HG03558 (cell line): ENCODE results near the gene FGR.

Experiments
- ATAC-seq: cut with Tn5 transposase; IDR thresholded peaks from one replicate; pipeline ENCODE4 v1.9.1; 2021; ENCODE audit warnings: moderate number of reproducible peaks; ENCODE audit not compliant: unreplicated experiment; ENCODE audit errors: extremely low read depth

Gene FGR

GRCh38 chr1:27591622-27592021 lies 43.4 kb downstream of the FGR start:
- no peak for ATAC-seq

DNA sequence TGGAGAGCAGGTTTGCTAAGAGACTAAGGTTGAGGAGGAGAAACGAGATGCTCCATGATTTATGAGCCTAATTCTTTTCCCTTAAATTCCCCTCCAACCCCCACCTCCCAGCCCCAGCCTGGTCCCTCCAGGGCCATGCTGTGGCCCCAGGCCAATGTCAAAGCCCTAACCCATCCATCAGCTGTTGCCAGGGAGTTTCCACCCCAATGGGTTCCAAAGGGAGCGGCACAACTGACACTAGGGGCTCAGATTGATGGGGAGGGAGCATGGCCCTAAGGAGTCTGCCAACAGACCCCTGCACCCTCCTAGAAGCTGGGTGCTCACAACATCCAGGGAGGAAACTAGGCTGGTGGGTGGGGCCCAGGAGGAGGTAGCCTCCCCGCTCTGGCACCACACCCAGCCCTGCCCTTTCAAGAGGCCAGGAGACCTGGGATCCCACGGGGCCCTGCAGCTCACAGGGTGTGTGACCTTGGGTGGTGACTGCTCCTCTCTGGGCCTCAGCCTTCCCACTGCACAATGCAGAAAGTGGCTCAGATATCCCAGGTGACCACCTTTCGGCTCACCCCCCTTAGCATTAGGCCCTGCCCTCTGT lies 44.0 kb downstream of the FGR start:
- ATAC-seq = no peak

- ATAC-seq = no peak
Observed at GRCh38 chr1:27589841-27590426, 45.1 kb downstream of the FGR start.

- no peak for ATAC-seq
Observed at GRCh38 chr1:27589441-27589840, 45.5 kb downstream of the FGR start.

GRCh38 chr1:27588256-27589232 lies 46.4 kb downstream of the FGR start:
- no peak for ATAC-seq

- no peak for ATAC-seq
Observed at GRCh38 chr1:27585684-27586083, 49.3 kb downstream of the FGR start.

- ATAC-seq = no peak
Observed at GRCh38 chr1:27584453-27584852, 50.5 kb downstream of the FGR start.

DNA sequence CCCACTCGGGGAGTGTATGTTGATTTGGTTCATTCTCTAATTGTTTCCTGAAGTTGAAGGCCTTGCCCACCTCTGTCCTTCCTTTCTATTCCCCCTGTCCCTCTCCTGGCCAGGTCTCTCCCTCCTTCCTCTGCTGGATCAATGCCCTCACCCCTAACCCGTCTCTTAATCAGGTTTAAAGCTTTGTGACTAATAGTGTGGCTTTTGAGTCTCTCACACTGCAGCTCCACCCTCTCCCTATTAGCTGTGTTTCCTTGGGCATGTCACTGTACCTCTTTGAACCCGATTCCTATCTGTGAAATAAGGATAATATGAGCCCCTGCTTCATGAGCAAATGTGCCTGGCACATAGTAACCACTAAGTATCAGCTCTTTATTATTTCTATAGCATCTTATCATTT lies 51.5 kb downstream of the FGR start:
- ATAC-seq = no peak

DNA sequence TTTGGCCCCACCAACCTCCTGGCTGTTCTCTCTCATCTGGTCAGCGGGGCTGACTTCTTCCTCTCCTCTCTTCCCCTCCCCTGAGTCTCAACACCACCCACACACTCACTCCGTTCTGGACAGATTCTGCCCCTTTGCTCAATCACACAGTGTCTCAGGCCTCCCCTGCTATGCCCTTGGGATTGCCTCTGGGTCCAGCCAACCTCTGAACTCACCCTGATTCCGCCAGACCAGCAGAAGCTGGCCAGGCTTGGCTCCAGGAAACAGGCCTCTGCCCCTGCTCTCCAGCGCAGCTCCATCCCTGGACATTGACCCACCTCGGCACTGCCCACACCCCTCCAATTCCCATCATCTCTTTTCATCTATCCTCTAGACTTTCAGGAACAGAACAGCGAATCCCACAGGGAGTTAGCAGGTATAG lies 53.2 kb downstream of the FGR start:
- no peak for ATAC-seq

DNA sequence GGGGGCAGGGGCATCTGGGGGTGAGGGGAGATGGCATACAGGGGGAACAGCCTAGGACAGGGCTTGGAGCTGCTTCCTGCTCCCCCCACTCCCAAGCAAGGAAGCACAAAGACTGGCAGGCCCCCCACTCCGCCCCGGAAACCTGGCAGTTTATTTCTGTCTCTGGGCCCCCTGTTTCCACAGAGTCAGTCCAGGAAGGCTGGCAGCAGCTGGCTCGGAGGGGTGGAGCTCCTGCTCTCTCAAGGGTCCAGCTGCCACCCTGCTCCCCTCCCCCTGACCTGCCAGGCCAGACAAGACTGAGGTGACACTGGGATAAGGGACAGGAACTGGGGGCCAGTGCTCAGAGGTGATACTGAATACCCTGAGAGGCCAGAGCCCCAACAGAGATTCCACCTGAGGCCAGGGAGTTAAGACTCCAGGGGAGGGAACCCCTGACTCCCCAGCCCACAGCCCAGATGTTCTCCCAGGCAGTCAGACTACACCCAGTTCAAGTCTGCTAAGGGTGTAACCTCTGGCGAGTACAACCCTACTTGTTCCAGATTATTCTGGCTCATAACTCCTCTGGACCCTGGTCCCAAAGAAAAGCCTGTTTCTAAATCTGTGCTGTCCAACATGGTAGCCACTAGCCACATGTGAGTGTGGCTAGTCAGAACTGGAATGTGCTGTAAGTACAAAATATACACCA lies 57.3 kb downstream of the FGR start:
- no peak for ATAC-seq

DNA sequence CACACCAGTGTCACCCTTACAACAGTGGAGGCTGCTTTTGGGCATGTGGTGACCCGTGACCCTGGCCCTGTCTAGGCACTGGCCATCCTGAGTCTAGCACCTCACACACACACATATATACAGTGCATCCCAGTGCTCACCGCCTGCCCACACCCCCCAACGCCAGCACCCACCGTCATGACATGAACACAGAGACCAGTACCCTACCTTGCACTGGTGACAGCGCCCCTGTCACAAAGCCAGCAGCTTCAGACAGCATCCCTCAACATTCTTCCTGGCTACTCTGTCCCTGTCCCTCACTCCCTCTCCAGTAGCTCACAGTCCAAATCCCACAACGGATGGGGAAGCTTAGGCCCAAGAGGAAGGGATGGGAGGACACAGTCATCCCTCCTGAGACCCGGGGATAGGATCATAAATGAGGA lies 58.2 kb downstream of the FGR start:
- ATAC-seq = no peak

DNA sequence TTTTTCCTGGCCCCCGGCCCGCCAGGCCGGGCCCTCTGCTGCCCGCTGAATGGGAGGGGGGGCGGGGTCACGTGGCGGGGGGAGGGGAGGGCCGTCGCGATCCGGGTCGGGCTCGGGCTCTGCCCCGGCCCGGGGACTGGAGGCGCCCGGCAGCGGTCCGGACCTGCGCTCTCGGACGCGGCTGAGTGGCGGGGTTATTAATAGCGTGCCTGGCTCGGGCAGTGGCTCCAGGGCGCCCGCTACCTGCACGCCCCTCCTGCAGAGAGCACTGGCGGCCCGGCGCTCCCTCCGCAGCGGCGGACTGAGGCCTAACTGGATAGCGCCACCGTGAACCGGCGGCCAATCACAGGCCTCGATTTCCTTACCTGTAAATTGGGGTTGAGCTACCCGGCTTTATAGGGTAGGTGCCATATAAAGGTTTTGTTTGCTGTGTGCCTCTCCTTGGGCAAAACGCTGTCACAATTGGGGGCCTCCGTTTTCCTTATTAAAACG lies 59.1 kb downstream of the FGR start:
- ATAC-seq = no peak

- ATAC-seq = no peak
Observed at GRCh38 chr1:27574871-27575831, 59.8 kb downstream of the FGR start.

GRCh38 chr1:27574001-27574781 lies 60.8 kb downstream of the FGR start:
- ATAC-seq = no peak

DNA sequence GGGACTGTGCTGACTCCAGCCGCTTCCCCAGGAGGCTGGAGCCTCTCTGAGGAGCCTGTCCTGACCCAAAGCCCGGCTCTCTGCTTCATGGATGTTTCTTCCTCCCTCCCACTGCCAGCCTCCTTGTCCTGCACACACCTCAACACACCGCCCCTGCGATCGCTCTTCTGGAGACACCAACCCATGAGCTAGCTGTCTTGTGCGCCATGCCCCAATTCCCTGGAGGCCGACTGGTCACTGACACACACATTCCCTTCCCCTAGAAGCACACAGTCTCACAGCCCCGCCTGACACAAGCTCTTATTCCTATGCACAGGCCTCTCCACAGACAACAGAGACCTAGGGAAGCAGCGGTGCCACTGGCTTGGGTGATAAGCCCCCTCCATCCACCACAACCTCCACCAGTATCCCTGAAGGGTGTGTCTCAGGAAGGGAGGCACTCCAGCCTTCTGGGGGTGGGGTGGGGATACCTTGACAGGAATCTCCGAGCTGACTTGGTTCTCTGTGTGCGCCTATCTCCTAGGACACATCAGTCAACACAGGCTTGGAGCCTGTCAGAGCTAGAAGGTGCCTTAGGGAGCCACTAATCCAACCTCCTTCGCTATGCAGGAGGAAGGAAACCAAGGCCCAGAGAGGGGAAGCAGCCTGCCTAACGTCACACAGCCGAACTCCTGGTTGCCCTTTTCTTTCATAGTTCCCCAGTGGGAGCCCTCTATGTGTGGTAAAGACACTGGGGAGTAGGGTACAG lies 62.1 kb downstream of the FGR start:
- no peak for ATAC-seq

DNA sequence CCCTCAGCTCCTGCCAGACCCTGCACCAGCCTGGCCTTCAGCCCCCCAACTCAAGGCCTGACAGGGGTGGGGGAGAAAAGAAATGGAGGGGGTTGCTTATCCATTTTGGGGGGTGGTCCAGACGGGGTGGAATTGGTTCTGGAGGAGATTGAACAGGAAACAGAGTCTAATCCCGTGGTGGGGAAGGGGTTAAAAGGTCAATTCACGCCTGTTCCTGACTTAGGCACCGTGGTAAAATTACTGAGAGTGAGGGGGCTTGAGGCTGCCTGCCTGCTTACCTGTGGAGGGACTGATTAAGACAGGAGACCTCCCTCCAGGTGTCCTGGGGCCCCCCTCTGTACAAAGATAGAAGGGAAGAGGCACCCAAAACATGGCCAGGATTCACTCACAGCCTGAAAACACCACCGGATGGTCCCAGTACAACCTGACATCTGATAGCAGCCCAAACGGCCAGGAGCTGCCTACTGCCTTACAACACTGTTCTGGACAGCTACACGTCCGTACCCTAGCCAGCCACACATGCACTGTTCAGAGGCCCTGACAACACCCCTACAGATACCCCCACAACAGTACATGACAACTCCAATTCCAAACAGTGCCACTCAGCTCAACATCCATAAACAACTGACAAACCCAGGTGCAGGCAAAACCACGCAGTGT lies 62.8 kb downstream of the FGR start:
- no peak for ATAC-seq

DNA sequence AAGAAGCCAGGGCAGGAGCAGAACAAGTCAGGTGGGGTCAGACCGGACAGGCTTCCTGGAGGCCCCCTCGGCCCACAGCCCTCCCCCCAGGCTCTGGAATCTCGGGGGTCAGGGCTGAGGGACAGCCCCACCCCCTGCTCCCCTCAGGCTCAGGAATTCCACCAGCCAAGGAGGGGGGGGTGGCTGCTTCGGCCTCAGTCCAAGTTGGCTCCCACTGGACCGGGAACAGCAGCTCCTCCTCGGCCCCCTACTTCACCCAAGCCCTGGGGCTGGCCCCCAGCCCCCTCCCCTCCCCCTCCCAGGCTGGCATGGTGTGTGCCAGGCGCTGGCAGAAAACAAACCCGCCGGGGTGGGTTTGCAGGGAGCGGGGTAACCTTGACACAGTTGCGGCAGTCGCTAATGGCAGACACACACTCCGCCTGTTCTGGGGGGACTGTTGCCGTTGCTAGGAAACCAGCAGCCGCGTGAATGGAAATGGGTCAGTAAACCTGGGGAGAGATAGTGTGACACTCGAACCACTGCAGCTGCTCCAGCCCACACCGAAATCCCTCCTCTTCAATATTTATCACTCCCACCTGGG lies 63.5 kb downstream of the FGR start:
- no peak for ATAC-seq
